MCF 10A (cell line): Measurements from ENCODE around the gene HBG1. TPM values are rescaled to one million over a fixed set of nuclear protein-coding genes. Genes with fewer than 3 reads are reported as not detected.

Source experiments
- BruUV-seq: library from RNA; stranded (reverse); fragments of 400-500 nt; replicated peaks from 2 replicates; lab custom pipeline; 2021; lab: Mats Ljungman, UMichigan
- CTCF ChIA-PET: fragments of 300-600 bp; sonication (Branson Sonifier 250); formaldehyde crosslinking; extraction: SDS; loops from one replicate; lab custom pipeline; 2021; ENCODE audit warnings: antibody characterized with exemption, inconsistent platforms; lab: Yijun Ruan, JAX
- POLR2A ChIA-PET: fragments of 300-600, 350-650 bp; sonication (Branson Sonifier 250); formaldehyde crosslinking; extraction: SDS; loops from one replicate; lab custom pipeline; 2020; ENCODE audit warnings: antibody characterized with exemption, inconsistent platforms; lab: Yijun Ruan, JAX
- DNase-seq: peaks from one replicate; pipeline ENCODE4 v3.0.0-alpha.2; 2018; ENCODE audit not compliant: unreplicated experiment
- H3K27ac Mint-ChIP-seq: one replicate; pipeline ENCODE4 v1.8.0; 2022; ENCODE audit warnings: mild to moderate bottlenecking, low read depth, mixed read lengths; ENCODE audit not compliant: unreplicated experiment
- H3K27me3 Mint-ChIP-seq: one replicate; pipeline ENCODE4 v1.8.0; 2022; ENCODE audit warnings: mixed read lengths; ENCODE audit not compliant: insufficient read depth, unreplicated experiment
- H3K36me3 Mint-ChIP-seq: one replicate; pipeline ENCODE4 v1.8.0; 2022; ENCODE audit warnings: mild to moderate bottlenecking, moderate library complexity, mixed read lengths; ENCODE audit not compliant: insufficient read depth, unreplicated experiment
- H3K4me1 Mint-ChIP-seq: one replicate; pipeline ENCODE4 v1.8.0; 2022; ENCODE audit warnings: mixed read lengths; ENCODE audit not compliant: insufficient read depth, unreplicated experiment
- H3K4me3 Mint-ChIP-seq: one replicate; pipeline ENCODE4 v1.8.0; 2022; ENCODE audit warnings: mild to moderate bottlenecking, moderate library complexity, mixed read lengths; ENCODE audit not compliant: unreplicated experiment
- H3K9me3 Mint-ChIP-seq: one replicate; pipeline ENCODE4 v1.8.0; 2022; ENCODE audit warnings: mixed read lengths; ENCODE audit not compliant: unreplicated experiment
- intact Hi-C: fragments of 100-400 bp; cut with micrococcal nuclease; formaldehyde crosslinking; loops from 2 replicates; pipeline ENCODE4 v1.14.1; 2022
- total RNA-seq: library from RNA; stranded (reverse); gene quantifications from 2 replicates; pipeline ENCODE4 v1.2.3, GENCODE V29; 2022
- TF ChIP-seq, protein P1 (sequence below): fragments of 200-600 bp; IDR thresholded peaks from one replicate; pipeline ENCODE4 v1.8.0; 2022; ENCODE audit warnings: antibody characterized with exemption, mild to moderate bottlenecking; ENCODE audit not compliant: unreplicated experiment

Gene HBG1
- total RNA-seq, 1 experiment from 2014 or later = not detected

DNA sequence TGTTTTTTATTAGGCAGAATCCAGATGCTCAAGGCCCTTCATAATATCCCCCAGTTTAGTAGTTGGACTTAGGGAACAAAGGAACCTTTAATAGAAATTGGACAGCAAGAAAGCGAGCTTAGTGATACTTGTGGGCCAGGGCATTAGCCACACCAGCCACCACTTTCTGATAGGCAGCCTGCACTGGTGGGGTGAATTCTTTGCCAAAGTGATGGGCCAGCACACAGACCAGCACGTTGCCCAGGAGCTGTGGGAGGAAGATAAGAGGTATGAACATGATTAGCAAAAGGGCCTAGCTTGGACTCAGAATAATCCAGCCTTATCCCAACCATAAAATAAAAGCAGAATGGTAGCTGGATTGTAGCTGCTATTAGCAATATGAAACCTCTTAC, 24.2 kb downstream of the HBG1 start:
- TF ChIP-seq, protein P1, sequence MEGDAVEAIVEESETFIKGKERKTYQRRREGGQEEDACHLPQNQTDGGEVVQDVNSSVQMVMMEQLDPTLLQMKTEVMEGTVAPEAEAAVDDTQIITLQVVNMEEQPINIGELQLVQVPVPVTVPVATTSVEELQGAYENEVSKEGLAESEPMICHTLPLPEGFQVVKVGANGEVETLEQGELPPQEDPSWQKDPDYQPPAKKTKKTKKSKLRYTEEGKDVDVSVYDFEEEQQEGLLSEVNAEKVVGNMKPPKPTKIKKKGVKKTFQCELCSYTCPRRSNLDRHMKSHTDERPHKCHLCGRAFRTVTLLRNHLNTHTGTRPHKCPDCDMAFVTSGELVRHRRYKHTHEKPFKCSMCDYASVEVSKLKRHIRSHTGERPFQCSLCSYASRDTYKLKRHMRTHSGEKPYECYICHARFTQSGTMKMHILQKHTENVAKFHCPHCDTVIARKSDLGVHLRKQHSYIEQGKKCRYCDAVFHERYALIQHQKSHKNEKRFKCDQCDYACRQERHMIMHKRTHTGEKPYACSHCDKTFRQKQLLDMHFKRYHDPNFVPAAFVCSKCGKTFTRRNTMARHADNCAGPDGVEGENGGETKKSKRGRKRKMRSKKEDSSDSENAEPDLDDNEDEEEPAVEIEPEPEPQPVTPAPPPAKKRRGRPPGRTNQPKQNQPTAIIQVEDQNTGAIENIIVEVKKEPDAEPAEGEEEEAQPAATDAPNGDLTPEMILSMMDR = no peak
- H3K4me1 Mint-ChIP-seq = peaks cover 6% of the 10 kb centered on the region
- no peak overlapping the region for H3K27ac Mint-ChIP-seq
- no TSS peak for BruUV-seq
- no peaks in the 10 kb centered on the region for H3K36me3 Mint-ChIP-seq
- no peak for DNase-seq
- POLR2A ChIA-PET = no interaction called here
- H3K4me3 Mint-ChIP-seq = no peak overlapping the region
- intact Hi-C loops = no loop called here
- CTCF ChIA-PET = interaction anchor here (0.6 to 1.2 kb wide), 2 partner anchors 64 to 65 kb away, joined by 3 to 4 read pairs; no protein-coding TSS in a partner anchor
- no peaks in the 10 kb centered on the region for H3K9me3 Mint-ChIP-seq
- H3K27me3 Mint-ChIP-seq = peaks cover 17% of the 10 kb centered on the region

DNA sequence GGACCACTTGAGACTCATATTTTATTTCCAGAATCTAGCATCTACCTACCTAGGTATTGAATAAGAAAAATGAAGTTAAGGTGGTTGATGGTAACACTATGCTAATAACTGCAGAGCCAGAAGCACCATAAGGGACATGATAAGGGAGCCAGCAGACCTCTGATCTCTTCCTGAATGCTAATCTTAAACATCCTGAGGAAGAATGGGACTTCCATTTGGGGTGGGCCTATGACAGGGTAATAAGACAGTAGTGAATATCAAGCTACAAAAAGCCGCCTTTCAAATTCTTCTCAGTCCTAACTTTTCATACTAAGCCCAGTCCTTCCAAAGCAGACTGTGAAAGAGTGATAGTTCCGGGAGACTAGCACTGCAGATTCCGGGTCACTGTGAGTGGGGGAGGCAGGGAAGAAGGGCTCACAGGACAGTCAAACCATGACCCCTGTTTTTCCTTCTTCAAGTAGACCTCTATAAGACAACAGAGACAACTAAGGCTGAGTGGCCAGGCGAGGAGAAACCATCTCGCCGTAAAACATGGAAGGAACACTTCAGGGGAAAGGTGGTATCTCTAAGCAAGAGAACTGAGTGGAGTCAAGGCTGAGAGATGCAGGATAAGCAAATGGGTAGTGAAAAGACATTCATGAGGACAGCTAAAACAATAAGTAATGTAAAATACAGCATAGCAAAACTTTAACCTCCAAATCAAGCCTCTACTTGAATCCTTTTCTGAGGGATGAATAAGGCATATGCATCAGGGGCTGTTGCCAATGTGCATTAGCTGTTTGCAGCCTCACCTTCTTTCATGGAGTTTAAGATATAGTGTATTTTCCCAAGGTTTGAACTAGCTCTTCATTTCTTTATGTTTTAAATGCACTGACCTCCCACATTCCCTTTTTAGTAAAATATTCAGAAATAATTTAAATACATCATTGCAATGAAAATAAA, 24.8 kb downstream of the HBG1 start:
- DNase-seq = no peak
- peaks cover 23% of the 10 kb centered on the region for H3K27me3 Mint-ChIP-seq
- ChIA-PET CTCF (interaction anchor here (0.6 to 1.2 kb wide), 2 partner anchors 20 to 64 kb away, joined by 3 to 4 read pairs; no protein-coding TSS in a partner anchor), POLR2A (no interaction called here)
- H3K4me1 Mint-ChIP-seq = peaks cover 6% of the 10 kb centered on the region
- TF ChIP-seq, protein P1 = no peak
- H3K9me3 Mint-ChIP-seq = no peaks in the 10 kb centered on the region
- intact Hi-C loops = no loop called here
- no peak overlapping the region for H3K4me3 Mint-ChIP-seq
- no peak overlapping the region for H3K27ac Mint-ChIP-seq
- BruUV-seq = no TSS peak
- H3K36me3 Mint-ChIP-seq = no peaks in the 10 kb centered on the region

DNA sequence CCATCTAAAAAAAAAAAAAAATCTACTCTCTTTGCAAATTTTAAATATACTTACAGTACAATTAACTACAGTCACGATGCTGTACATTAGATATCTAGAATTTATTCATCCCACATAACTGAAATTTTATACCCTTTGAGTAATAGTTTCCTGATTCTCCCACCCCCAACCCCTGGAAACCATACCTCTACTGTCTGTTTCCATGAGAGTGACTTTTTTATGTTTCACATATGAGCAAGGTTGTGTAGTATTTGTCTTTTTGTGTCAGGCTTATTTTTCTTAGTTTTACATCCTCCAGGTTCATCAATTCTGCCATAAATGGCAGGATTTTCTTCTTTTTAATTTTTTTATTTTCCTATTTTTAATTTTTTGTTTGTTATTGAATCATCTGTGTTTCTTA, 26.0 kb downstream of the HBG1 start:
- H3K9me3 Mint-ChIP-seq = no peaks in the 10 kb centered on the region
- TF ChIP-seq, protein P1 = no peak
- H3K27me3 Mint-ChIP-seq = peaks cover 35% of the 10 kb centered on the region
- intact Hi-C loops = no loop called here
- BruUV-seq = no TSS peak
- no peaks in the 10 kb centered on the region for H3K36me3 Mint-ChIP-seq
- no peak overlapping the region for H3K4me3 Mint-ChIP-seq
- no peak for DNase-seq
- no peak overlapping the region for H3K27ac Mint-ChIP-seq
- ChIA-PET CTCF (no interaction called here), POLR2A (no interaction called here)
- peaks cover 6% of the 10 kb centered on the region for H3K4me1 Mint-ChIP-seq

DNA sequence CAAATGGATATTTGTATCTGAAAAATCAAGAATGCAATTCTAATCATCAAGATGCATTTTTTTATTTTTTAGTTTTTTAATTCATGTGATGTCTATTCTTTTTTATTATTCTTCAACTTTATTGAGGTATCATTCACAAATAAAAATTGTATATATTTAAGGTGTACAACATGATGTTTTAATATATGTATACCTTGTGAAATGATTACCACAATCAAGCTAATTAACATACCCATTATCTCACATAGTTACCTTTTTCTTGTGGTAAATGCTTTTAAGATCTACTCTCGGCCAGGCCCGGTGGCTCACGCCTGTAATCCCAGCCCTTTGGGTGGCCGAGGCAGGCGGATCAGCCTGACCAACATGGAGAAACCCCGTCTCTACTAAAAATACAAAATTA, 26.5 kb downstream of the HBG1 start:
- Mint-ChIP-seq H3K4me1 (peaks cover 6% of the 10 kb centered on the region), H3K27me3 (peaks cover 38% of the 10 kb centered on the region), H3K36me3 (no peaks in the 10 kb centered on the region), H3K27ac (no peak overlapping the region), H3K9me3 (no peaks in the 10 kb centered on the region), H3K4me3 (no peak overlapping the region)
- ChIA-PET POLR2A (no interaction called here), CTCF (no interaction called here)
- DNase-seq = no peak
- TF ChIP-seq, protein P1 = no peak
- intact Hi-C loops = no loop called here
- no TSS peak for BruUV-seq
